ENCODE data around the gene AMBP. TPM values are rescaled to one million over a fixed set of nuclear protein-coding genes. Genes with fewer than 3 reads are reported as not detected.

AMBP gene
- polyA plus RNA-seq, 4 donors, result 1.1 to 28.3 (median 1.6) TPM

DNA sequence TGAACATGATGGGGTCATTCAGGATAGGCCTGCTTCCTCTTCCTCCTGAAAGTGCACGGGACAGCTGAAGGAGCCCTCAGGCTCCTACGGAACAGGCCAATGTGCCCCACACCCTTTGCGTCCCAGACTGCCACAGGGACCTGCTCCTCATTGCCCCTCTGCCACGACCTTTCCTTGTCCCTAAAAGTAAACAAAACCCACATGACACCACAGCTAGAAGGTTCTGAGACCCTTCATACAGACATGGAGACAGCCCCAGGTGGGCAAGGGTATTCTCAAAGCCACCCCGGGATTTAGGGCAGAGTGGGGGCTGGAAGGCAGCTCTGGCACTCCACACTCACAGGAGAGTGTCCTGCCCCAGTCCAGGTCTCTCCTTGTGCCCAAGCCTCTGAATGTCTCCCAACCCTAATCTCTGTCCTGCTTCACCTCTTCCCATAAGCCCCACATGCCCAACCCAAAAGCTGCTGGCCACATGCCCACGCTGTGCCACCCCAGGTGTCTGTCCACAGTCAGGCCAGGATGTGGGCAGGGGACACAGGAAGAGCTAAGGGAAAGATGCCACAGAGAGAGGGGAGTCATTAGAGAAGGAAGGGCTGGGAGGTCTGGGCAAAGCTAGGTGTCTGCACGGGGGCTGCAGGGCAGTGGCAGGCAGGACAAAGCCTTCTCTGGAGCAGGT, 800 bp downstream of the AMBP start:
- no peak for DNase-seq (ENCODE audit: low read depth in 4 of 4, low spot score in 2 of 4)

DNA sequence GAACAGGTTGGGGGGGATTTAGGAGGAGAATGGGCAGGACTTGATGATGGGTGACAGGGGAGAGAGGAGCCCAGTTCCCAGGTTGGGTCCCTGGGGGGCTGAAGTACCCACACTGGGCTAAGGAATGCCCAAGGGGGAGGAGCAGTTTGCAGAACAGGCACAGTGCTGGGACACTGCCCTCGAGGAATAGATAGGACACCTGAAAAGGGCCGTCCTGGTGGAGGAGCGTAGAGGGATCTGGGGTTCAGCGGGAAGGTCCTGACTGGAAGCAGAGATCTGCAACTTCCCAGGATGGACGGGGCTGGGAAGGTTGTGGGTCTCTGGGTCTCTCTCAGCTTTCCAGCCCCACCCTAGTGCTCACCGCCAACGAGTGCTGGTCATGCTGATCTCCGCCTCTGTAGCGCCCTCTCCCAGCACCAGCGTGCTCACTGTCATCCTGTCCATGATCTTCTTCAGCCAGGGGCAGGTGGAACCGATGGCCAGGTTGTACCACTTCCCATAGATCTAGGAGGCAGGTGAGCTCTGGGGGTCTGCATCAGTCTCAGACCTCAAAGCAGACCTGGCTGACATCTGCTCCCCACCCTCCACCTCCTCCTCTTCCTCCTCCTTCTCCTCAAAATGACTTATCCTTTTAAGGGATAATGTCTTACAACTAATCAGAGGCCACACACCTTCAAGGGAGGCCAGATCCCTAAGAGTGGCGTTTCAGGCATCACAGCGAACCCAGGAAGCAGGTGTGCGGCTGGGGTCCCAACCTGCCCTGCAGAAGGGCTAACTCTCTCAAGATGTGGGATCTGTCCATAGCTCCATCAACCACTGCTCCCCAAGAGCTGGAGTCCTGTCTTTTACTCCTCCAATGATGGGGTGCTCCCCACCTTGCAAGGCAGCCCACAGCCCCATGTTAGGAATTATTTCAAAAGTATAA, 1.6 kb downstream of the AMBP start:
- no peak for DNase-seq (ENCODE audit: low read depth in 4 of 4, low spot score in 2 of 4)

DNA sequence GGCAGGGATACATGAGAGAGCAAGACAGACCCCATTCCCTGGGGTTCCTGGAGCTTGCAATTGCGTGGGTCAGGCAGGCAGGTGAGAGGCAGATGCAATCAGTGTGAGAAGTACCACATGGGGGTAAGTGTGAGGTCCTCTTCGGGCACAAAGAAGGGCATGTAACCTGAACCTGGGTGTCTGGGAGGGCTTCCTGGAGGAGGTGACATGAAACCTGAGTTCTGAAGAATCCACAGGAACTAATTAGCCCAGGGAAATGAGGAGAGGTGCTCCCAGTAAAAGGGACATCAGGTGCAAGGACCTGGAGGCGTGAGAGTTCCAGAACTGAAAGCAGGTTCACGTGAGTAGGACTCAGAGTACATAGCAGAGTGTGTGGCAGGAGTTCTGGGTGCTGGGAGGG, 2.5 kb downstream of the AMBP start:
- no peak for DNase-seq (ENCODE audit: low read depth in 4 of 4, low spot score in 2 of 4)

DNA sequence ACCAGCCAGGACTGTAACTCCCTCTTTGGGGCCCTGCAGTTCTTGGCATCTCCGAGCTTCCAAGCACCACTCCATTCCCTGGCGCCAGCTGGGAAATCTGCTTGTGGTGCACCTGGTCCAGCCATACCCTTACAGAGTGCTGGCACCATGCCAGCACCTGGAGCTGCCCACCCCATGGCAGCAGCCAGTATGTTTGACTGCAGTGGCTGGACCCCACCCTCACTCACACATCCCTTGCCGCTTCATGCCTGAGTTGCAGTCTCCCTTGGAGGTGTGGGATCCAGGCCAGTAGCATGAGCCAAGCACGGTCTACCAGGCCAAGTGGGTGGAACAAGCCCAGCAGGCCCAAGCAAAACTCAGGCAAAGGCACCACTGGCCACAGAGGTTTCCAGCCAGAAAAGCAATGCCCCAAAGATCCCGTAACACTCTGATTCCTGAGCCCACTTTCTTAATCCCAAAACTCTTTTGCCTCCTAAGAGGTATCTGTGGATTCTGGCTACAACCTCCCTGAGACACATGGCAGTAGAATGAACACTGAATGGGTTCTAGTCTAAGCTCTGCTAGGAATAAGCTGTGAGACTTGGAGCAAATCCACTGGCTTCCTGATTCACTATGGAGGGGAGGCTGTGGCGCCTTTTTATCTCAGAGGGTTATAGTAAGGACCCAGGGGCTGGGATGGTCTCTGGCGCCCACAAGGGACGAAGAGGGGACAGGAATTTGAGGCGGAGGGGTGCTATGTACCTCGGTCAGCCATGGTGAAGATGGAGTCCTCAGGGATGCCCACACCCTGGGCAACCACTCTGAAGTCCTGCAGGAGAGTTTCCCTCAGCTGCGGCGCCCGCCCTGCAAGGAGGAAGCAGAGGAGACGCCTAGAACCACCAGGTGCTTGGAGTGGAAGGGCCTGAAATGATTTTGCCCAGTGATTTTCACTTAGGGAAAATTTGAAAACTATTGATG, 5.6 kb downstream of the AMBP start:
- no peak for DNase-seq (ENCODE audit: low read depth in 4 of 4, low spot score in 2 of 4)

DNA sequence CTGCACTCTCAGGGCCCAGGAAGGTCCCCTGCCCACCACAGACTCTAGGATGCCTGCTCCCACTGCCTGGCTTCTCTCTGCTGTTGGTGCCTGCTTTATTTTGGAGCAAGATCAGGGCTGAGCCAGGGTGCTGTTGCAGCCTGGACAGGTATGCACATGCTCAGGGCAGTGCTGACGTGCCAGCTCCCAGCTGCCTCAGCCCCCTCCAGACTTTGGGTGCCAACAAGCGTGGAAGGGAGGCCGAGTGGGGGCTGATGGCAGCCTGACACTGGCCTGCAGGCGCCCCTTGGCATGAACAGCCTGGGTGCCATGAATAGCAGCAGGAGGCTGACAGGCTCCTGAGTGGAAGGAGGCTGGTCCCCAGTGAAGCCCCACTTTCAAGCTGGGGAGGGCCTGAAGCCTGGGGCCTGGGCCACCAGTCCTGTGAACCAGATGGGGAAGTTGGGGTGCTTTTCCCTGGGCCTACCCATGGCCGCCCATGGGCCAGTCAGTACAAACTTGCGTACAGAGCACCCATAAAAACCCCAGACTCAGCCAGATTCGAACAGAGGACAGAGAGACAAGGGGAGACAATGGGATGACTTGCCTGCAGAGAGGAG, 6.8 kb downstream of the AMBP start:
- no peak for DNase-seq (ENCODE audit: low read depth in 4 of 4, low spot score in 2 of 4)

DNA sequence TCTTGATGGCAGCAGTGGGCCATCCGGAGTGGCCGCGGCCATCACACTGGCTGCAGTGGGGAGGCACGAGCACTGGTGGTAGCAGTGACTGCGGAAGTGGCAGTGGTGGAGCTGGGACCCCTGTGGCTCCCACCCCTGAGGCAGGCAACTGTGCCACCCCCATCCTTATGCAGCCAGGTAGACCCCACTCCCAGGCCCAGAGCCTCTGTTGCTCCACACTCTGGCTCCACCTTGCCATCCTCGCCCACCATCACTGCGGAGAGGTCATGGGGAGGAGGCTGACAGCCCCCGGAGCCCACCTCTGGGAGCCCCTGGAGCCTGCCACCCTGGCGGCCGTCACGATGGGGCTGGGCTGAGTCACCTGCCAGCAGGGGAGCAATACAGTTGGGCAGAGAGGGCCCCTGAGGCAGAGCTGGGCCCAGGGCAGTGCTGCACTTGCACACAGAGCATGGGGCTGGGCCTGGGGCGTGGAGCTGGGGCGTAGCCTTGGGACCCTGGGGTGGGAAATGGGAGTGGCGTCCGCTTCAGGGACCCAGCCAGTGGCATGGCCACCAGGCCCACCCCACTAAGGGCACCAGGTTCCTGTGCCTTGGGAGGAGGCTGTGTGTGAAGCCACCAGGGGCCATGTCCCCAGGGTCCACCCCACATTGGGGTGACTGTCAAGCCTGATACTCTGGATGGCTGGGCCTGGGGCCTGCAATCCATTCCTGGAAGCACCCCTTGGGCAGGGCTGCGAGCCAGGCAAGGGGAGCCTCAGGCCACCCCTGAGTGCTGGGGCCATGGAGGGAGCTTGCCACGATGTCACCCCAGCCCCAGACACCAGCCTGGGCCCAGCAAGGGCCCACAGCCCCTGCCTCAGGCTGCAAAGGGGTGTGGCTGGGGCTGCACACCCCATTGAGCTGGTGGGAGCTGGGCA, 7.7 kb downstream of the AMBP start:
- DNase-seq (ENCODE audit: low read depth in 4 of 4, low spot score in 2 of 4), result no peak

DNA sequence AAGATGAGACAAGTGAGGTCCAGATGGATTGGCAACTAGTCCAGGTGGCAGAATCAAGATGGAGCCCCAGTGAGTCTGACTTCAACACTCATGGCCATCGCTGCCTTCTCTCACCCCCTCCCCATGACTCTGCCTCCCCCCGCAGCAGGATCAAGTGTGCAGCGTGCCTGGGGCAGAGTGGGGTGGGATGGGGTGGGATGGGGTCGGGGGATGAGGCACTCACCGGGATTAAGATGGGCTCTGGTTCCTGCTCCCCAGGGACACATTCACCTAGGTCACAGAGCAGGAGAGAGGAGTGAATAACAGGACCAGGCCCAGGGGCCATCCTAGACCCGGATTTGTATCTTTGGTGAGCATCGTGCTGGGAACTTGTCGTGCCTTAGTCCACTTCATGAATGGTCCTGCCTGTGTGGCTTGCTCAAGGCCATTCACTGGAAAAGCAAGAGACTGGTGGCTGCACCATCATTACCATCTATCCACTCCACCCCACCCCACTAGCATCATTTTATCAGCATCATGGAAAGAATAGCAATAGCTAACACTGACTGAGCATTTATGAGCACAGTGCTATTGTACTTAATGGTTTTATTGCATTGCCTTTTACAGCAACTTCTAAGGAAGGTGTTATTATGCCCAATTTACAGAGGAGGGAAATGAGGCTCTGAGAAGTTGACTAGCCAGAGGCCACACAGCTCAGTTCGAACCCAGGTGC, 8.5 kb downstream of the AMBP start:
- DNase-seq (ENCODE audit: low read depth in 4 of 4, low spot score in 2 of 4), result no peak

DNA sequence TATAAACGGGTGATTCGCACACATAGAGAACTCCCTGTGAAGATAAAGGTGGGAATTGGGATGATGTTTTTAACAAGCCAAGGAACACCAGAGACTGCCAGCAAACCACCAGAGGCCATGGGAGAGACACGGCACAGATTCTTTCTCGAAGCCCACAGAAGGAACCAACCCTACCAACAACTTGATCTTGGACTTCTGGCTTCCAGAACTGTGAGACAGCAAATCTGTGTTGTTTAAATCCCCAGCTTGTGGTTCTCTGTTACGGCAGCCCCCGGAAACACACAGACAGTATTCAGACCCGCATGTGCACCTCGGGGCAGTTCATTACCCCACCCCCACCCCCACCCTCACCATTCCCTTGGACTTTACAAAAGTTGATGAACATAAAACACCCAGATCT, 12.8 kb downstream of the AMBP start:
- DNase-seq (ENCODE audit: low read depth in 4 of 4, low spot score in 2 of 4), result no peak

DNA sequence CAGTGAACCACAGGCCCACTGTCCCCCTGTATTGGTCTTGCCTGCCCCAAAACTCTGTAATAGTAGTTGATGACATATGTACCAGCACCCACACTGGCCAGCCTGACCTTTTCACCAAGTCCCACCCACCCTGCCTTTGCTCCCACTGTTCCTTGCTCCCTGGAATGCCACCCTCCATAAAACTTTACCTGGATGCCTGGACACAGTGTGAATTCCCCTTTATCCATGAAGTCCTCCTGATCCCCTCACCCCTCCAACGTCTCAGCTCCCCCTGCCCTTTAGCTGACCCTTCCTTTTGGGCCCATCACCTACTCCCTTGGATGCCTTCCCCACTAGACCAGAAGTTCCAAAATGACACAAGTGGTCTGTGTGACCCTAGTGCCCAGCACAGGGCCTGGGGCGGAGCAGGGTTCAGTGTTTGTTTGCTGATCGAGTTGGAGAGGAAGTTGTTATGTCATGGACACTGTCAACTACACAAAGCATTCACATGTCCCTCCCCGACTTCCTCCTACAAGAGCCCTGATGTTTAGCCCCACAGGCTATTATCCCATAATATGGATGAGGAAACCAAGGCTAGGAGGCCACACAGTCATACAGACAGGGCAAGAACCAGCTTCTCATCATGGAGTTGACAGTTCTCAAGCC, 16.1 kb downstream of the AMBP start:
- DNase-seq (ENCODE audit: low read depth in 4 of 4, low spot score in 2 of 4), result no peak

DNA sequence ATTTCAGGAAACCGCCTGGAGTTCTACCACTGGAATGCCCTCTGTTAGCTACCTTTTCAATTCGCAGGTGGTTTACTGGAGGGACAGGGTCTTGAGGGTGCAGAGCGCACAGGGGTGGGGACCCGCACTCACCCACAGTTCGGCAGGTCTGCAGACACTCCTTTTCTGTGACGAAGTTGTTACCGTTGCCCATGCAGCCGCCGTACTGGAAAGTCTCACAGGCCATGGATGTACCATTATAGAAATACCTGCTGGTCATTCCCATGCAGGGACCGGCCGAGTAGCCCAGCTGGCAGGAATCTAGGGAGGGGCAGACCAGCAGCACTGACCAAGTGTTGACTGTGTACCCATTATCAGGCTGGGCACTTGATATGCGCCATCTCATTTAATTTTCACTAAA, 16.8 kb downstream of the AMBP start:
- DNase-seq (ENCODE audit: low read depth in 4 of 4, low spot score in 2 of 4), result no peak

DNA sequence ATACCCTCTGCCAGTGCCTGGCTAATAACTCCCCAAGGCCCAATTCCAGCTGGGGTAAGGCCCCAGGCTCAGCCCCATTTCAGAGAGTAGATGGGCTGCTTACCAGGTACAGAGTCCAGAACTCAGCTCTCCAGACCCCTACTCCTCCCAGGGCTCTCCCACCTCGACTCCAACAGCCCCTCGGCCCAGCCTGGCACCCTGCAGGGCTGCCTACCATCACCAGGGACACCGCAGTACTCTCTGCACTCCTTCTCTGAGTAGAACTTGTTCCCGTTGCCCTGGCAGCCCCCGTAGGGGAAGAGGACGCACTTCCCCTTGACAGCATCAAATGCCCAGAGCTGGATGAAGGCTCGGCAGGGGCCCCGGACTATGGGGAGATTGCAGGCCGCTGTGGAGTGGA, 17.4 kb downstream of the AMBP start:
- DNase-seq (ENCODE audit: low read depth in 4 of 4, low spot score in 2 of 4), result no peak

DNA sequence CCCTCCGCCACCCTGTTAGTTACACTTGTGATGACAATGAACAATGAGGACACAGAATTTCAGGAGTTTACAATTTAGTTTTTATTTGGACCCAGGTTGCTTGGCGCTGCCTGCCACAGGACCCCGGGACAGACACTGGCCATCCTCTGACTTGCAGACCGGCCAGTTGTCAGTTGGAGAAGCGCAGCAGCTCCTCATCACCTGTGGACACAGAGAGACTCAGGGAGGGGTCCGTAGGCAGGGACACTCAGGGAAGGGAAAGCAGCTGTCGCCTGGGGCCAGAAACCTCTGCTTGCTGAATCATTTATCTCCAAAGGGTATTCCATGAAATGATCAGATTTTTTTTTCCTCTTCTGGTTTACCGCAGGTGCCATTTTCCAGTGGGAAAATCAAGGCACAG, 18.0 kb downstream of the AMBP start:
- DNase-seq (ENCODE audit: low read depth in 4 of 4, low spot score in 2 of 4), result no peak

DNA sequence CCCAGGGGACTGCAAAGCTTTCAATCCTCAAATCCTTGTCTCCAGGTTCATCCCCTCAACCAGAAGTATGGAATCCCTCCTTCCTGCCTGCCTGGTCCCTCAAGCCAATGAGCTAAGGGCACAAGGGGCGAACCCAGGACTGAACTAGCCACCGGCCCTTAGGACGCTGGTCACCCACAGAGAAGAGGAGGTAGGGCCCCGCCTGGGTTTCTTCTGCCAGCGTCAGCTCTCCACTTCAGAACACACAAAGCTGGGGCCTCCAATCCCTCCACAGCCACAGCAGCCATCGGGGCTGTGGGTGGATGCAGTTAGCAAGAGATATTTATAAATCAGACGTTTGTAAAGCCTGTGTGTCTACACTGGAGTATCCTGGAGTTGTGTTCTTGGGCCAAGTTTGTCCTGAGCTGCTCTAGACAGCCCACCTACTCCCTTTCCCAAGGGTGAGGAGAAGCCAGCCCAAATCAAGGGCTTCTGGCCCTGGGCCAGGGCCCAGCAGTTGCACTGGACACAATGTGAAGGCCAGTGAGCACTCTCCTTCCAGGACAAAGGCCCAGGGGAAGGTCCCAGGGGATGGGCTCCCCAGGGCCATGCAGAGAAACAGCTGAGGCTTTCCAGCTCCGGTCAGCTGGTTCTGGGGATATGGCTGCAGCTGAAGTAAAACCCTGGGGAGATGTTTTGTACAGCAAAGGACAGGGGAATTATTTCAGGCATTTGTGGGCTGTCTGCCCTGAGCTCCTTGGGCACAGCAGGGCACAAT, 18.9 kb downstream of the AMBP start:
- no peak for DNase-seq (ENCODE audit: low read depth in 4 of 4, low spot score in 2 of 4)

DNA sequence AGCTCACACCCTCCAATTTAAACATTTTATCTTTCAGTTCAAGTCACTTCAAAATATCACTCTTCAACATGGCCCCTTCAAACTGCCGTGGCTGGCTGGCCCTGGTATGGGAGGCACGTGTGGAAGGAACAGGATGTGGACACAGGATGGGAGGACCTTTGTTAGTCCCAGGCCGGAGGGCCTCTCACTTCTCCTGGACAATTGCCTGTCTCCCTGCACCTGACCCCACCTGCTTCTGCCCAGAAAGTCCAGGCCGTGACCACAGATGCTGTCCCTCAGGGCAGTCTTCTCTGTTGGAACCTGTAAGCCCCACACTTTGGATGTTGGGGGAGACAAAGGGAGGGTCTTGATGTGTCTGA, 19.4 kb downstream of the AMBP start:
- no peak for DNase-seq (ENCODE audit: low read depth in 4 of 4, low spot score in 2 of 4)

DNA sequence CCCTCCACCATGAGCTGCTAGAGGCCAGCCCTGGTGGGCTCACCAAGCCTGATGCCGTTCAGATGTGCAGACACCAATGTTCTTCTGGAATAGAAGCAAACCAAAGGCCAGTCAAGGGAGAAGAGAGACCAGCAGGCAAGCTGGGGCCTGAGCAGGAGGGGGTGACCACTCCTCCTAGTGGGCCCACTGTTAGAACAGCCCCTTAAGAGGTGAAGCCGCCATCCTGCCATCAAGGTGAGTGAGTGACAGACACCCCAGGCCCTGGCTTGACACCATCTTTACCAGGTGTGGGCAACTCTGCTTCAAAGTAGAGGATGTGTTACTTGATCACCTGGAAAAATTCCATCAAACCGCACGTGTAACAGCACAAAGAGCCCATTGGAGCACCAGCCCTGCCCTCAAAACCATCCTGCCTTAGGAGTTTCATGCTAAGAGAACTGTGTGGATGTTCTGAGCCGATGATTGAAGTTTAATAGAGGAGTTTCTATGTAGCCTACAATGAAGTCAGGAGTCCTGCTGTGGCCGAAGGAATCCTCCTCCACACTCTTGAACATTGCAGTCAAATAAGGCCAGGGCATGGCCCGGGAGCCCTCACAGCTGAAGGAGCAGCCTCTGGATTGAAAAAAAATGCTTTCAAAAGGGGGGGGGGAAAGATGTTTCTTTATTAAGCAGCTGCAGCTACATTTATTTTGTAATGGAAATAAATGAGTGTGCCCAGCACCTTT, 20.8 kb downstream of the AMBP start:
- no peak for DNase-seq (ENCODE audit: low read depth in 4 of 4, low spot score in 2 of 4)

DNA sequence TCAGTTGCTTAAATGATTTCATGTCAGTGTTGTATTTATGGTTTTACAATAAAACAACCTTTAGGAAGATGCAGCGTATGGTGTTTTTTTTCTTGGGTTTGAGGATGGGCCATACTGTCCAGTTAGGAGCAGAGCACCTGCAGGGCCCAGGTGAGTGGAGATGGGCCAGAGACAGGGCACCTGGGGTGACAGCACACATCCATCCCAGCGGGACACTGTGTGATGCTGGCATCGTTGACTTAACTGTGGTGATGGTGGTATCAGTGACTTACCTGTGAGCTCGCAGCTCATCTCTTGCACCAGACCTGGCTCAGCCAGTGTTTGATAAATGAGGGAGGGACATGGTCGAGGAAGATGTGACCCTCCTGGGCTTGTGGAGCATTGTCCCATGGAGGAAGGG, 21.6 kb downstream of the AMBP start:
- no peak for DNase-seq (ENCODE audit: low read depth in 4 of 4, low spot score in 2 of 4)

DNA sequence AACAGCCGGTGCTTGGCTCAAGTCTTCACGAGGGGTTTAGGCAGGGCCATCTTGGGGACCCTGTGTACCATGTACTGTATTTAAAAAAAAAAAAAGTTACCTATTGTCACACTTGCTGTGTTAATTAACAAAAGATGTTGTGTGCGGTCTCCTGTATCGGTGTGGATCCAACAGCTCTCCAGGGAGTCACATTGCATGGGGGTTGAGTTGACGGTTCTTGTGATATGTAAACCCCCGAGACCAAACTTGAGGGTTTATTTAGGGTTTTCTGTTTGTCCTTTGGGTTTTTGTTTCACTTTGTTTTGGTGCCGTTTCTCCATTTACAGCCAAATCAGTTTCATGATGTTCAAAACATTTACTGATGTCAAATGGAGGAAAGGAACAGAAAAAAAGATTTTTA, 22.2 kb downstream of the AMBP start:
- DNase-seq (ENCODE audit: low read depth in 4 of 4, low spot score in 2 of 4), result no peak

All from left renal cortex interstitium (tissue), 4 donors.